ENCODE results near the gene MAPT.

The MAPT gene

GRCh38 chr17:46026166-46027047, 132.1 kb downstream of the MAPT start:
- DNase-seq (ENCODE audit: low read depth in 3 of 3, low spot score in 1 of 3): no peak

- no peak for DNase-seq (ENCODE audit: low read depth in 3 of 3, low spot score in 1 of 3)
These were observed 133.0 kb downstream of the MAPT start for GRCh38 chr17:46027048-46027975.

- no peak for DNase-seq (ENCODE audit: low read depth in 3 of 3, low spot score in 1 of 3)
These were observed 133.6 kb downstream of the MAPT start for GRCh38 chr17:46027976-46028325.

- DNase-seq (ENCODE audit: low read depth in 3 of 3, low spot score in 1 of 3): no peak
These were observed 134.0 kb downstream of the MAPT start for GRCh38 chr17:46028374-46028773.

- DNase-seq (ENCODE audit: low read depth in 3 of 3, low spot score in 1 of 3): no peak
These were observed 134.7 kb downstream of the MAPT start for GRCh38 chr17:46028981-46029565.

GRCh38 chr17:46029627-46030026, 135.3 kb downstream of the MAPT start:
- no peak for DNase-seq (ENCODE audit: low read depth in 3 of 3, low spot score in 1 of 3)

GRCh38 chr17:46030752-46031151, 136.4 kb downstream of the MAPT start:
- no peak for DNase-seq (ENCODE audit: low read depth in 3 of 3, low spot score in 1 of 3)

GRCh38 chr17:46031440-46031839, 137.1 kb downstream of the MAPT start:
- DNase-seq (ENCODE audit: low read depth in 3 of 3, low spot score in 1 of 3): no peak

GRCh38 chr17:46031920-46032319, 137.6 kb downstream of the MAPT start:
- no peak for DNase-seq (ENCODE audit: low read depth in 3 of 3, low spot score in 1 of 3)

- DNase-seq (ENCODE audit: low read depth in 3 of 3, low spot score in 1 of 3): no peak
These were observed 138.6 kb downstream of the MAPT start for GRCh38 chr17:46032909-46033308.

GRCh38 chr17:46033392-46033791, 139.0 kb downstream of the MAPT start:
- DNase-seq (ENCODE audit: low read depth in 3 of 3, low spot score in 1 of 3): no peak

GRCh38 chr17:46035112-46035818, 140.9 kb downstream of the MAPT start:
- no peak for DNase-seq (ENCODE audit: low read depth in 3 of 3, low spot score in 1 of 3)

- DNase-seq (ENCODE audit: low read depth in 3 of 3, low spot score in 1 of 3): no peak
These were observed 142.1 kb downstream of the MAPT start for GRCh38 chr17:46036491-46036890.

- no peak for DNase-seq (ENCODE audit: low read depth in 3 of 3, low spot score in 1 of 3)
These were observed 143.4 kb downstream of the MAPT start for GRCh38 chr17:46037722-46038255.

- no peak for DNase-seq (ENCODE audit: low read depth in 3 of 3, low spot score in 1 of 3)
These were observed 144.1 kb downstream of the MAPT start for GRCh38 chr17:46038414-46038813.

GRCh38 chr17:46038937-46039336, 144.6 kb downstream of the MAPT start:
- no peak for DNase-seq (ENCODE audit: low read depth in 3 of 3, low spot score in 1 of 3)

GRCh38 chr17:46039592-46040186, 145.3 kb downstream of the MAPT start:
- DNase-seq (ENCODE audit: low read depth in 3 of 3, low spot score in 1 of 3): no peak

- no peak for DNase-seq (ENCODE audit: low read depth in 3 of 3, low spot score in 1 of 3)
These were observed 147.9 kb downstream of the MAPT start for GRCh38 chr17:46042246-46042645.

- DNase-seq (ENCODE audit: low read depth in 3 of 3, low spot score in 1 of 3): no peak
These were observed 148.6 kb downstream of the MAPT start for GRCh38 chr17:46042925-46043324.

GRCh38 chr17:46043606-46044005, 149.3 kb downstream of the MAPT start:
- DNase-seq (ENCODE audit: low read depth in 3 of 3, low spot score in 1 of 3): no peak
